RWPE1 (cell line): ENCODE measurements around the gene MMP28.
A peak's percentile ranks its signal among the peaks of the same experiment; 100 is the strongest.

Experiments
- CTCF ChIA-PET: fragments of 350-600 bp; sonication (Branson Sonifier 250); formaldehyde crosslinking; extraction: SDS; loops from one replicate; lab custom pipeline; 2021; lab: Yijun Ruan, JAX
- POLR2A ChIA-PET: fragments of 400-600 bp; formaldehyde crosslinking; extraction: SDS; loops from one replicate; lab custom pipeline; 2020; ENCODE audit warnings: antibody characterized with exemption; ENCODE audit not compliant: low non-redundant PET; lab: Yijun Ruan, JAX
- DNase-seq: peaks from one replicate; pipeline ENCODE4 v3.0.0; 2012; ENCODE audit warnings: low spot score
- H3K27ac ChIP-seq: fragments of 450-650 bp; 2 replicates; pipeline ENCODE4 v1.5.1; 2017
- TF ChIP-seq, protein P1 (sequence below): fragments of 450-650 bp; conservative IDR thresholded peaks from 2 replicates; pipeline ENCODE4 v1.5.1; 2017; ENCODE audit warnings: low read depth, mild to moderate bottlenecking

Gene MMP28

DNA sequence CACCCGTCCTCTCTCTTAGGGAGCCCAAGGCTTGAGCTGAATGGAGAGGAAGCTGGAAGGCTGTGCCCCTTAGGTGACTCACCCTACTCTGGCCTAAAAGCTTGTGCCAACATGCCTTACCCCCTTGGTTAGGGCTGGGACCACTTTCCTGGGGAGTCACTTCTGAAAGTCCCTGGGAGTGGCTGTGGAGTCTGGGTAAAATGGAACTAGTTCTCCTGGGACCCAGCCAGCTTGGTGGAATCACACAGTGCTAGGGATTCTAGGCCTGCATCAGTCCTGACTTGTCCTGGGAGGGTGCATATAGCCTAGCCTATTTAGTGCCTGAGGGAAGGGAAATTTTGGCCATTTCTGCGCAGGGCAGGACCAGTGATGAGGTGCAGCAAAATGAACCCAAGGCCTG, 10.5 kb downstream of the MMP28 start:
- ChIA-PET POLR2A (interaction anchor here (0.9 to 1.0 kb wide), 2 partner anchors 10 to 24 kb away, joined by 3 to 7 read pairs; partner anchors contain the start of gene TAF15), CTCF (interaction anchor here (1.0 to 2.4 kb wide), 3 partner anchors 15 to 21 kb away, joined by 4 to 15 read pairs (median 7); no protein-coding TSS in a partner anchor)
- peak; percentile 98 for DNase-seq
- TF ChIP-seq, protein P1, sequence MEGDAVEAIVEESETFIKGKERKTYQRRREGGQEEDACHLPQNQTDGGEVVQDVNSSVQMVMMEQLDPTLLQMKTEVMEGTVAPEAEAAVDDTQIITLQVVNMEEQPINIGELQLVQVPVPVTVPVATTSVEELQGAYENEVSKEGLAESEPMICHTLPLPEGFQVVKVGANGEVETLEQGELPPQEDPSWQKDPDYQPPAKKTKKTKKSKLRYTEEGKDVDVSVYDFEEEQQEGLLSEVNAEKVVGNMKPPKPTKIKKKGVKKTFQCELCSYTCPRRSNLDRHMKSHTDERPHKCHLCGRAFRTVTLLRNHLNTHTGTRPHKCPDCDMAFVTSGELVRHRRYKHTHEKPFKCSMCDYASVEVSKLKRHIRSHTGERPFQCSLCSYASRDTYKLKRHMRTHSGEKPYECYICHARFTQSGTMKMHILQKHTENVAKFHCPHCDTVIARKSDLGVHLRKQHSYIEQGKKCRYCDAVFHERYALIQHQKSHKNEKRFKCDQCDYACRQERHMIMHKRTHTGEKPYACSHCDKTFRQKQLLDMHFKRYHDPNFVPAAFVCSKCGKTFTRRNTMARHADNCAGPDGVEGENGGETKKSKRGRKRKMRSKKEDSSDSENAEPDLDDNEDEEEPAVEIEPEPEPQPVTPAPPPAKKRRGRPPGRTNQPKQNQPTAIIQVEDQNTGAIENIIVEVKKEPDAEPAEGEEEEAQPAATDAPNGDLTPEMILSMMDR = no peak
- H3K27ac ChIP-seq = peak overlapping the region; percentile 98

DNA sequence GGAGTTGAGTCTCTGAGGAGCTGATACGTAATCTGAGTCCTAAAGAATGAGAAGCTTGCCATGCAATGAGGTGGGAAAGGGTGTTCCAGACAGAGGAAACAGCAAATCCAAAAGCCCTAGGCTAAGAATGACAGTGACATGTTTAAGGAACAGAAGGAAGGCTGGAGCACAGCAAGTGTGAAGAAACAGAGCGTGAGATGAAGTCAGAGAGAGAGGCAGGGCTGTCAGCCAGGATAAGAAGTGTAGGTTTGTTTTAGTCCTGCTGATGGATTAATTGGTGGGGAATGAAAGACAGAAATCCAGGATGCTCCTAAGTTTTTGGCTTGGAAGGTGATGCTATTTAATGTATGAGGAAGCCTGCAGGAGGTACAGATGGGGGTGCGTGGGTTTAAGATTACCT, 14.5 kb downstream of the MMP28 start:
- ChIA-PET CTCF (interaction anchor here (0.6 to 1.6 kb wide), 5 partner anchors 17 to 33 kb away, joined by 4 to 6 read pairs (median 5); partner anchors contain the start of gene TAF15), POLR2A (interaction anchor here (0.6 kb wide), 1 partner anchor 8 kb away, joined by 3 read pairs; no protein-coding TSS in a partner anchor)
- TF ChIP-seq, protein P1 = no peak
- no peak for DNase-seq
- H3K27ac ChIP-seq = peak overlapping the region; percentile 64

DNA sequence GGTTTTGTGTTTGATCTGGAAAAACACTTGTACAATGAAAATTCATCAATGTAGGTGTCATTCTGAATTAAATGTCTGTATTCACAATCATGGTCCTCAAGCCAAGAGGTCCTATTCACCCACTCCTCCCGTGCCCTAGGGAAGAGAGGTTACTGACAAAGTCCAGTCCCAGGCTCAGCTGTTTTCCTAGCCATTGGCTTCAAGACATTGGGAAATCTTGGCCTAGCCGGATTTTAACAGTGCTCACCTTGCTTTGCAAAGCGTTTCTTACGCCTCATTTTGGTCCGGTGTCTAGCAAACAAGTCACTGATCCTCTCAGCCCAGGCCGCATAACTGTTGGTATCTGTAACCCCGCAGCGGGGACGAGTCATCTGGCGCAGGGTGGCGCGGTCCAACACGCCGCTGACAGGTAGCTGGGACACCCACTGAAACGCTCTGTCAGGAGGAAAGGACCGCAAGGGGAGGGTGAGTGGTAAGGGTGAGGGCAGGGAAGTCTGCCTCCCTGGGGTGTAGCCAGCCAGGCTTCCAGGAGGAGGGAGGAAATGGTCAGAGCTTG, 16.7 kb downstream of the MMP28 start:
- POLR2A ChIA-PET = no interaction called here
- TF ChIP-seq, protein P1 = no peak
- CTCF ChIA-PET = interaction anchor here (0.9 to 1.0 kb wide), 2 partner anchors 14 to 15 kb away, joined by 4 to 5 read pairs; no protein-coding TSS in a partner anchor
- peak overlapping the region; percentile 97 for H3K27ac ChIP-seq
- DNase-seq = no peak

DNA sequence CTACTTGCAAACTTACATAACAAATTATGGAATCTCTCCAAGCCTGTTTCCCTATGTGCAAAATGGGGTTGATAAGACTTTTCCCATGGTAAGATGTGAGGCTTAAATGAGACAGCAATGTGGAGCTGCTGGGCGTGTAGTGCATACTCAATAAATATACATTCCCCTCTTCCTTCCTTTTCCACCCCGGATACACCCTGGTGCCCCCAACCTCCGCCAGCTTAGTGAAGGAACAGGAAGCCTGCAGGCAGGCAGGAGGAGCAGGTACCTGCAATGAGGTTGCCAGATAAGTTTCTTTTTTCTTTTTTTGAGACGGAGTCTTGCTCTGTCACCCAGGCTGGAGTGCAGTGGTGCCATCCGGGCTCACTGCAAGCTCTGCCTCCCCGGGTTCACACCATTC, 19.9 kb downstream of the MMP28 start:
- ChIA-PET POLR2A (interaction anchor here (0.6 kb wide), 1 partner anchor 828 kb away, joined by 3 read pairs; no protein-coding TSS in a partner anchor), CTCF (interaction anchor here (0.6 to 0.7 kb wide), 2 partner anchors 25 to 30 kb away, joined by 3 read pairs; no protein-coding TSS in a partner anchor)
- DNase-seq = no peak
- TF ChIP-seq, protein P1 = no peak
- H3K27ac ChIP-seq = peak overlapping the region; percentile 98

DNA sequence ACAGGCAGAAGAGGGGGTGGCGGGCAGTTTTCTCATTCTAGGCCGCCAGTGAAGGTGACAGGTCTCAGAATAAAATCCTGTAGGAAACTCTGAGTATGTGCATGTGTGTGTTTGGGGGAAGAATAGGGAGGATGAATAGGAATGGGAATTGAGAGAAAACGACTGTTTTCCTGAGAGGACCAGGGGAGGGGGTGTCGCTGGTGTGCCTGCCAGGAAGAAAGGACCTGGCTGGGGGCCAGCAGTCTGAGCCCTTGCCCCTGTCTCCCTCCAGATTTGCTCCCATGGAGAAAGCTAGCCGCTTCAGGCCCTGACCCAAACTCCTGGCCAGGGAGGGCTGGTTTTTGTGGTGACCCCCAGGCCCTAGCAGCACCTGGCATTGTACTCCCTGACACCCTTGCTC, 20.4 kb downstream of the MMP28 start:
- DNase-seq = no peak
- H3K27ac ChIP-seq = peak overlapping the region; percentile 98
- TF ChIP-seq, protein P1 = no peak
- CTCF ChIA-PET = interaction anchor here (0.7 kb wide), 1 partner anchor 30 kb away, joined by 3 read pairs; no protein-coding TSS in a partner anchor
- POLR2A ChIA-PET = no interaction called here

DNA sequence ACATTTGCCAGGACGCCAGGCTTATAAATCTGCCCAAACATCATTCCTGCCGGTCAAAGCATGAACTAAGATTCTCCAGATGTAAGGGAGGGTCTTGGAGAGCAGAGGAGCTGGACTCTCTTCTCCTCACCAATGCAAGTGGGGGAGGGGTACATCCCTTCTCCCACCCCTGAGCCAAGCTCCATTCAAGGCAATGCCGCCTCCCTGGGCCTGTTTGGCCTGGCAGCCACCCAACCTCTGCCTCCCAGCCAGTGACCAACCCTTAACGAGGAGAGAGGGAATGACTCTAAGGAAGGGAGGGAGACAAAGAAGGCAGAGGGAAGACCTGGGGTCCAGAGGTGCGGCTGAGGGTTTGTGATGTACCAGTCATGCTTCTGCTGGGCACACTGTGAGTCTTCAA, 20.9 kb downstream of the MMP28 start:
- H3K27ac ChIP-seq = peak overlapping the region; percentile 98
- CTCF ChIA-PET = no interaction called here
- no peak for DNase-seq
- TF ChIP-seq, protein P1 = no peak
- POLR2A ChIA-PET = interaction anchor here (1.0 kb wide), 1 partner anchor 23 kb away, joined by 4 read pairs; no protein-coding TSS in a partner anchor
